Panc1 (cell line): ENCODE measurements around the gene MYO5B. TPM values are rescaled to one million over a fixed set of nuclear protein-coding genes. Genes with fewer than 3 reads are reported as not detected.

Experiments
- ATAC-seq: fragments of 200-7000 bp; cut with Tn5 transposase; 2 replicates; pipeline ENCODE4 v1.9.1; 2020; ENCODE audit warnings: mild to moderate bottlenecking, moderate library complexity
- BruUV-seq: library from RNA; stranded (reverse); fragments of 400-500 nt; replicated peaks from 2 replicates; lab custom pipeline; 2021; lab: Mats Ljungman, UMichigan
- CTCF ChIA-PET: fragments of 300-600 bp; sonication (Branson Sonifier 250); formaldehyde crosslinking; loops from one replicate; lab custom pipeline; 2022; ENCODE audit warnings: antibody characterized with exemption; lab: Charles Lee
- POLR2A ChIA-PET: fragments of 300-600 bp; sonication (Branson Sonifier 250); formaldehyde crosslinking; loops from one replicate; lab custom pipeline; 2022; ENCODE audit warnings: antibody characterized with exemption; lab: Charles Lee
- DNase-seq: peaks from one replicate; pipeline ENCODE4 v3.0.0-alpha.2; 2010; ENCODE audit warnings: low read depth, low spot score
- H3K27ac ChIP-seq: 2 replicates; pipeline ENCODE4 v1.5.1; 2011; ENCODE audit warnings: mild to moderate bottlenecking, low read length, inconsistent platforms
- H3K27me3 ChIP-seq: fragments of 200-500 bp; sonication (Bioruptor generic); 2 replicates; pipeline ENCODE4 v1.6.0; 2014; ENCODE audit warnings: low read length, inconsistent platforms; ENCODE audit not compliant: control insufficient read depth, insufficient read depth
- H3K36me3 ChIP-seq: fragments of 200-500 bp; sonication (Bioruptor generic); 2 replicates; pipeline ENCODE4 v1.5.1; 2014; ENCODE audit warnings: inconsistent platforms, mild to moderate bottlenecking, low read length, moderate library complexity; ENCODE audit not compliant: control insufficient read depth, insufficient read depth
- H3K4me1 ChIP-seq: 2 replicates; pipeline ENCODE4 v1.5.1; 2011; ENCODE audit warnings: inconsistent platforms, mild to moderate bottlenecking, low read length, moderate library complexity; ENCODE audit not compliant: control insufficient read depth, insufficient read depth
- H3K4me3 ChIP-seq, 2 experiments: 2 replicates each; pipeline ENCODE4 v1.5.1; 2011 to 2012; ENCODE audit warnings: low read depth in 2 of 2, low read length in 2 of 2, mild to moderate bottlenecking in 2 of 2, inconsistent platforms in 1 of 2, moderate library complexity in 1 of 2
- H3K9me3 ChIP-seq: fragments of 200-500 bp; sonication (Bioruptor generic); 2 replicates; pipeline ENCODE4 v1.5.1; 2014; ENCODE audit warnings: low read depth, mild to moderate bottlenecking, inconsistent platforms, low read length, moderate library complexity; ENCODE audit not compliant: control insufficient read depth, insufficient read depth
- CTCF ChIP-seq: fragments of 450-650 bp; IDR thresholded peaks from 2 replicates; pipeline ENCODE4 v1.5.1; 2017; ENCODE audit warnings: mild to moderate bottlenecking
- POLR2AphosphoS5 ChIP-seq: IDR thresholded peaks from 2 replicates; pipeline ENCODE4 v1.6.1; 2012; ENCODE audit warnings: mild to moderate bottlenecking, low read depth, low read length, moderate library complexity
- SIN3A ChIP-seq: IDR thresholded peaks from 2 replicates; pipeline ENCODE4 v1.6.1; 2012; ENCODE audit warnings: low read depth, mild to moderate bottlenecking, low read length, moderate library complexity, borderline replicate concordance; ENCODE audit not compliant: insufficient read depth
- TCF7L2 ChIP-seq: IDR thresholded peaks from 2 replicates; pipeline ENCODE4 v1.6.1; 2011; ENCODE audit warnings: mild to moderate bottlenecking, low read depth, low read length, inconsistent platforms
- in situ Hi-C: cut with HindIII; loops from 2 replicates; pipeline ENCODE4 v1.10.0; 2016; ENCODE audit warnings: low sequenced_read_pairs, low pct_unique_long_range_greater_than_20kb
- intact Hi-C: fragments of 100-400 bp; cut with micrococcal nuclease; formaldehyde crosslinking; loops from one replicate; pipeline ENCODE4 v1.10.0; 2022; ENCODE audit not compliant: unreplicated experiment
- total RNA-seq: library from RNA; stranded (reverse); gene quantifications from one replicate; pipeline ENCODE4 v1.2.1, GENCODE V29; 2021; ENCODE audit not compliant: unreplicated experiment
- TF ChIP-seq, protein P1 (sequence below), 2 experiments: IDR thresholded peaks; 2 replicates each; pipeline ENCODE4 v1.6.1; 2011 to 2012; ENCODE audit warnings: low read depth in 2 of 2, control low read depth in 1 of 2, low read length in 1 of 2, mild to moderate bottlenecking in 1 of 2, moderate library complexity in 1 of 2; ENCODE audit not compliant: insufficient read depth in 1 of 2

The MYO5B gene
- total RNA-seq, 1 experiment from 2014 or later, result 0.31 TPM

DNA sequence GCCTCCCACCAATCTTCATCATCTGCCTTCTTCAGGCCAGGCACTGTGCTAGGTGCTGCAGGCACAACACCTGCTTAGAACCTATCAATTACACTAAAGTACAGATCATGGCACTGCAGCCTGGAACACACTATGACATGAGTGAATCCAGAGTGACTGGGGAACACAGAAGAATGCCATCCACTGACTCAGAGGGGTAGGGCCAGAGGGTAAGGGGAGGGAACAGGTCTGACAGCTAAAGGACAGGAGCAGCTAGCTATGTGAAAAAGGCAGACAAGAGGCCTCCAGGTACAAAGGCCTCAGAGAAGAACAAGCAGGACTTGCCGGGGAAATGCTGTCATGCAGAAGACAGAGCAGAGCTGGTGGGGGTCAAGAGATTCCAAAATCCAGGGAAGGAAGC, 328.3 kb downstream of the MYO5B start:
- intact Hi-C loops (no loop called here), in situ Hi-C loops (no loop called here)
- CTCF ChIA-PET, result no interaction called here
- ATAC-seq, result no peak
- Histone ChIP-seq H3K27me3 (no peaks in the 10 kb centered on the region), H3K27ac (no peak overlapping the region), H3K36me3 (no peaks in the 10 kb centered on the region), H3K4me3 (no peak overlapping the region), H3K9me3 (no peaks in the 10 kb centered on the region), H3K4me1 (no peaks in the 10 kb centered on the region)
- BruUV-seq, result no TSS peak
- TF ChIP-seq SIN3A (no peak), TCF7L2 (no peak), POLR2AphosphoS5 (no peak), CTCF (no peak)
- TF ChIP-seq, protein P1, sequence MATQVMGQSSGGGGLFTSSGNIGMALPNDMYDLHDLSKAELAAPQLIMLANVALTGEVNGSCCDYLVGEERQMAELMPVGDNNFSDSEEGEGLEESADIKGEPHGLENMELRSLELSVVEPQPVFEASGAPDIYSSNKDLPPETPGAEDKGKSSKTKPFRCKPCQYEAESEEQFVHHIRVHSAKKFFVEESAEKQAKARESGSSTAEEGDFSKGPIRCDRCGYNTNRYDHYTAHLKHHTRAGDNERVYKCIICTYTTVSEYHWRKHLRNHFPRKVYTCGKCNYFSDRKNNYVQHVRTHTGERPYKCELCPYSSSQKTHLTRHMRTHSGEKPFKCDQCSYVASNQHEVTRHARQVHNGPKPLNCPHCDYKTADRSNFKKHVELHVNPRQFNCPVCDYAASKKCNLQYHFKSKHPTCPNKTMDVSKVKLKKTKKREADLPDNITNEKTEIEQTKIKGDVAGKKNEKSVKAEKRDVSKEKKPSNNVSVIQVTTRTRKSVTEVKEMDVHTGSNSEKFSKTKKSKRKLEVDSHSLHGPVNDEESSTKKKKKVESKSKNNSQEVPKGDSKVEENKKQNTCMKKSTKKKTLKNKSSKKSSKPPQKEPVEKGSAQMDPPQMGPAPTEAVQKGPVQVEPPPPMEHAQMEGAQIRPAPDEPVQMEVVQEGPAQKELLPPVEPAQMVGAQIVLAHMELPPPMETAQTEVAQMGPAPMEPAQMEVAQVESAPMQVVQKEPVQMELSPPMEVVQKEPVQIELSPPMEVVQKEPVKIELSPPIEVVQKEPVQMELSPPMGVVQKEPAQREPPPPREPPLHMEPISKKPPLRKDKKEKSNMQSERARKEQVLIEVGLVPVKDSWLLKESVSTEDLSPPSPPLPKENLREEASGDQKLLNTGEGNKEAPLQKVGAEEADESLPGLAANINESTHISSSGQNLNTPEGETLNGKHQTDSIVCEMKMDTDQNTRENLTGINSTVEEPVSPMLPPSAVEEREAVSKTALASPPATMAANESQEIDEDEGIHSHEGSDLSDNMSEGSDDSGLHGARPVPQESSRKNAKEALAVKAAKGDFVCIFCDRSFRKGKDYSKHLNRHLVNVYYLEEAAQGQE (IDR thresholded peaks at IDR 0.05; ENCODE audit: insufficient read depth in 1 of 2, low read depth in 2 of 2, low read length in 1 of 2), result no peak
- no peak for DNase-seq
- POLR2A ChIA-PET, result no interaction called here

GRCh38 chr18:49865401-49865800, 329.5 kb downstream of the MYO5B start:
- ChIA-PET CTCF (no interaction called here), POLR2A (no interaction called here)
- no peaks in the 10 kb centered on the region for H3K36me3 ChIP-seq
- no peak for TF ChIP-seq CTCF
- TF ChIP-seq, protein P1 (IDR thresholded peaks at IDR 0.05; ENCODE audit: insufficient read depth in 1 of 2, low read depth in 2 of 2, low read length in 1 of 2), result no peak
- no peak for TF ChIP-seq SIN3A
- TF ChIP-seq POLR2AphosphoS5, result no peak
- TF ChIP-seq TCF7L2, result no peak
- no peak overlapping the region for H3K4me3 ChIP-seq
- H3K27ac ChIP-seq, result no peak overlapping the region
- BruUV-seq, result no TSS peak
- in situ Hi-C loops (no loop called here), intact Hi-C loops (no loop called here)
- no peaks in the 10 kb centered on the region for H3K9me3 ChIP-seq
- no peak for DNase-seq
- no peaks in the 10 kb centered on the region for H3K27me3 ChIP-seq
- no peak for ATAC-seq
- H3K4me1 ChIP-seq, result no peaks in the 10 kb centered on the region
